ENCODE data around the gene PHACTR3. TPM values are rescaled to one million over a fixed set of nuclear protein-coding genes. Genes with fewer than 3 reads are reported as not detected.

The PHACTR3 gene
- total RNA-seq, 1 experiment from 2014 or later: not detected

DNA sequence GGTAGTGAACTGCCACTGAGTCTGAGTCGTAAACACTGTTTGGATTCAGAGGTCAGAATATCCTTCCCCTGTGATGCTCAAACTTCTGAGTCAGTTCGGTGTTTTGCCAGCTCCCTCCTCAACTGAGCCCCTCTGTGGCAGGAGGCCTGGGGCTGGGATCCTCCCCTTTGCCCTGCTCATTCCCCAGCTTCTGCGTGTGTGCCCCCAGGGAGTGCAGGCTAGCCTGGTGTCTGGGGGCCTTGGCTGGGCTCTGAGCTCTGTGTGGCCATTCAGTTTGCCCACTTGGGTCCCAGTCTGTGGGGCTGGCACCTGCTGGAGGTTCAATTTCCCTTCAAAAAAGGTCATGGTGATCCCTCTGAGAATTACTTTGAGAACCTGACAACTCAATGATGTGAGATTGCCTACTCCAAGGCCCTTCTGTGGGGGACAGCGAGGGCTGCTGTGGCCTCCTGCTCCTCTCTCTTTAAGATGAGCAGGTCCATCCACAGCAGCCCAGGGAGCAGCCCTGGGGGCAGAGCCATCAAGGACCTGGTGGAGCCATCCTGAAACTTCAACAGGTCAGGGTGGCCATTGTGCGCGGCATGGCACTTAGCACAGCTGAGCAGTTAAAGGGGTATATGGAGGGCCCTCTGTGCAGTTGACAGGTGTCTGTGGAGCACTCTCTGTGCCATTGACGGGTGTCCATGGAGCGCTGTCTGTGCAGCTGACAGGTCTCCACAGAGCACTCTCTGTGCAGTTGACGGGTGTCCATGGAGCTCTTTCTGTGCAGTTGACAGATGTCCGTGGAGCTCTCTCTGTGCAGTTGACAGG, 181.9 kb downstream of the PHACTR3 start:
- Histone ChIP-seq H4K20me1 (ENCODE audit: insufficient read depth) (no peaks in the 10 kb centered on the region), H3K4me3 (replicated peaks in 1 of 2; ENCODE audit: low read depth in 1 of 2, low read length in 2 of 2) (no peak overlapping the region), H3K79me2 (ENCODE audit: insufficient read depth, low read length) (no peaks in the 10 kb centered on the region), H2AFZ (ENCODE audit: low read depth, low read length, poor library complexity, severe bottlenecking) (no peak overlapping the region), H3K4me1 (ENCODE audit: control insufficient read depth in 1 of 2, insufficient read depth in 2 of 2, low read length in 2 of 2) (no peaks in the 10 kb centered on the region), H3K27me3 (ENCODE audit: insufficient read depth, low read length) (peaks cover 21% of the 10 kb centered on the region), H3K9me2 (ENCODE audit: insufficient read depth) (no peaks in the 10 kb centered on the region), H3K9me3 (ENCODE audit: control insufficient read depth in 1 of 2, insufficient read depth in 1 of 2, low read depth in 1 of 2, low read length in 2 of 2) (no peaks in the 10 kb centered on the region), H3K9ac (ENCODE audit: low read length) (no peak overlapping the region), H3K27ac (ENCODE audit: low read depth, low read length) (no peak overlapping the region), H3K36me3 (ENCODE audit: control insufficient read depth in 1 of 2, insufficient read depth in 2 of 2, low read length in 2 of 2) (no peaks in the 10 kb centered on the region), H3K4me2 (ENCODE audit: low read length) (no peak overlapping the region)
- ChIA-PET CTCF (no interaction called here), POLR2A (no interaction called here), RAD21 (ENCODE audit: low non-redundant PET in 1 of 2, low total read pairs in 2 of 2, uncharacterized antibody in 2 of 2, unreplicated experiment in 2 of 2) (no interaction called here)
- TF ChIP-seq FOSL1 (IDR thresholded peaks at IDR 0.05; ENCODE audit: low read depth): no peak
- no peak for DNase-seq (ENCODE audit: low read depth, low spot score)
- intact Hi-C loops (cut with micrococcal nuclease): no loop called here
- ATAC-seq: no peak
- no TSS peak for BruUV-seq (replicated peaks)

DNA sequence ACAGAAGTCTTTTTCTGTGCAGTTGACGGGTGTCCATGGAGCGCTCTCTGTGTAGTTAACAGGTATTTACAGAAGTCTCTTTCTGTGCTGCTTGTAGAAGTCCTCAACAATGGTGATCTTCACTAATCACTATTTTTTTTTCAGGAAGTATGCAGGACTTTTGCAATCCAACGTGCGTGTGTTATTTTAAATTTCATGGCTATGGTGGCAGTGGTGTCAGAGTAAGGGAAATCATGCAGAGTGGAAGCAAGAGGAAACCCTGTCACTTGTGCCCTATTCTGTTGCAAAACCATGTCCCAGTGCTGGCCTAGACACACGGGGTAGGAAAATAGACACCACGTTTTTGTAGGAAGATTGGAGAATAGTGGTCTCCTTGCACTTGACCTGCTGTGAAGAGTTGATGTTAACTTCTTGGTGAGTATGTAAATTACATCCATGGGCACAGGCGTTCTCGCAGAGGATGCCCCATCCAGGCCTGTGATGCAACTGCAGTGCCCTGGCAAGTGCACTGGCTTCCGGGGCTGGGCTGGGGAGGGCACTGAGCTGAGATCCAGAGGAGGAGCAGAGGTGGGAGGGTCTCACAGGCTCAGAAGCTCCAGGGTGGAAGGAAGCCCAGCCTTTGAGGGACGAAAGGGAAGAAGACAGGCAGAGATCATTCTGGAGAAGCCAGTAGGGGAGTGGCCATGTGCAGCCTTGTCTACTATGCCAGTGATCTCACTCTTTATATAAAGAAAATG, 182.6 kb downstream of the PHACTR3 start:
- no peak overlapping the region for H3K9ac ChIP-seq (ENCODE audit: low read length)
- ChIA-PET CTCF (no interaction called here), RAD21 (ENCODE audit: low non-redundant PET in 1 of 2, low total read pairs in 2 of 2, uncharacterized antibody in 2 of 2, unreplicated experiment in 2 of 2) (no interaction called here), POLR2A (no interaction called here)
- H3K9me3 ChIP-seq (ENCODE audit: control insufficient read depth in 1 of 2, insufficient read depth in 1 of 2, low read depth in 1 of 2, low read length in 2 of 2): no peaks in the 10 kb centered on the region
- ATAC-seq: no peak
- no peaks in the 10 kb centered on the region for H3K9me2 ChIP-seq (ENCODE audit: insufficient read depth)
- no peaks in the 10 kb centered on the region for H3K4me1 ChIP-seq (ENCODE audit: control insufficient read depth in 1 of 2, insufficient read depth in 2 of 2, low read length in 2 of 2)
- TF ChIP-seq, protein P1, sequence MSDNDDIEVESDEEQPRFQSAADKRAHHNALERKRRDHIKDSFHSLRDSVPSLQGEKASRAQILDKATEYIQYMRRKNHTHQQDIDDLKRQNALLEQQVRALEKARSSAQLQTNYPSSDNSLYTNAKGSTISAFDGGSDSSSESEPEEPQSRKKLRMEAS (IDR thresholded peaks at IDR 0.05): no peak
- H3K79me2 ChIP-seq (ENCODE audit: insufficient read depth, low read length): no peaks in the 10 kb centered on the region
- H3K36me3 ChIP-seq (ENCODE audit: control insufficient read depth in 1 of 2, insufficient read depth in 2 of 2, low read length in 2 of 2): no peaks in the 10 kb centered on the region
- H3K27ac ChIP-seq (ENCODE audit: low read depth, low read length): no peak overlapping the region
- BruUV-seq (replicated peaks): no TSS peak
- peaks cover 21% of the 10 kb centered on the region for H3K27me3 ChIP-seq (ENCODE audit: insufficient read depth, low read length)
- H3K4me3 ChIP-seq (replicated peaks in 1 of 2; ENCODE audit: low read depth in 1 of 2, low read length in 2 of 2): no peak overlapping the region
- intact Hi-C loops (cut with micrococcal nuclease): no loop called here
- no peak overlapping the region for H2AFZ ChIP-seq (ENCODE audit: low read depth, low read length, poor library complexity, severe bottlenecking)
- DNase-seq (ENCODE audit: low read depth, low spot score): no peak
- no peaks in the 10 kb centered on the region for H4K20me1 ChIP-seq (ENCODE audit: insufficient read depth)
- H3K4me2 ChIP-seq (ENCODE audit: low read length): no peak overlapping the region

Measured in HCT116 (cell line).